Stimulated activated CD8-positive, alpha-beta memory T cell treated with anti-CD3 and anti-CD28 coated beads, Interleukin-12 subunit alpha, Interleukin-12 subunit beta, amount 100 ng/mL, for 24 hours (primary cell): Measurements from ENCODE around the gene SPOP.
"Not testable (repeated sequence)": the region's sequence is repeated elsewhere in the genome, so short reads cannot be mapped to it uniquely, and the experiment has no call there.

Experiments
- DNase-seq: peaks from one replicate; pipeline ENCODE4 v3.0.0-alpha.2; 2020; ENCODE audit errors: extremely low read depth

The SPOP gene

DNA sequence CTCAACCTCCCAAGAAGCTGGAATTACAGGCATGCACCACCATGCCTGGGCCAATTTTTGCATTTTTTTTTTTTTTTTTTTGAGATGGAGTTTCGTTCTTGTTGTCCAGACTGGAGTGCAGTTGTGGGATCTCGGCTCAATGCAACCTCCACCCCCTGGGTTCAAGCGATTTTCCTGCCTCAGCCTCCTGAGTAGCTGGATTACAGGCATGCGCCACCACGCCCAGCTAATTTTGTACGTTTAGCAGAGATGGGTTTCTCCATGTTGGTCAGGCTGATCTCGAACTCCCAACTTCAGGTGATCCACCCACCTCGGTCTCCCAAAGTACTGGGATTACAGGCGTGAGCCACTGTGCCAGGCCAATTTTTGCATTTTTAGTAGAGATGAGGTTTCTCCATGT lies 127.1 kb downstream of the SPOP start:
- DNase-seq = not testable (repeated sequence)

DNA sequence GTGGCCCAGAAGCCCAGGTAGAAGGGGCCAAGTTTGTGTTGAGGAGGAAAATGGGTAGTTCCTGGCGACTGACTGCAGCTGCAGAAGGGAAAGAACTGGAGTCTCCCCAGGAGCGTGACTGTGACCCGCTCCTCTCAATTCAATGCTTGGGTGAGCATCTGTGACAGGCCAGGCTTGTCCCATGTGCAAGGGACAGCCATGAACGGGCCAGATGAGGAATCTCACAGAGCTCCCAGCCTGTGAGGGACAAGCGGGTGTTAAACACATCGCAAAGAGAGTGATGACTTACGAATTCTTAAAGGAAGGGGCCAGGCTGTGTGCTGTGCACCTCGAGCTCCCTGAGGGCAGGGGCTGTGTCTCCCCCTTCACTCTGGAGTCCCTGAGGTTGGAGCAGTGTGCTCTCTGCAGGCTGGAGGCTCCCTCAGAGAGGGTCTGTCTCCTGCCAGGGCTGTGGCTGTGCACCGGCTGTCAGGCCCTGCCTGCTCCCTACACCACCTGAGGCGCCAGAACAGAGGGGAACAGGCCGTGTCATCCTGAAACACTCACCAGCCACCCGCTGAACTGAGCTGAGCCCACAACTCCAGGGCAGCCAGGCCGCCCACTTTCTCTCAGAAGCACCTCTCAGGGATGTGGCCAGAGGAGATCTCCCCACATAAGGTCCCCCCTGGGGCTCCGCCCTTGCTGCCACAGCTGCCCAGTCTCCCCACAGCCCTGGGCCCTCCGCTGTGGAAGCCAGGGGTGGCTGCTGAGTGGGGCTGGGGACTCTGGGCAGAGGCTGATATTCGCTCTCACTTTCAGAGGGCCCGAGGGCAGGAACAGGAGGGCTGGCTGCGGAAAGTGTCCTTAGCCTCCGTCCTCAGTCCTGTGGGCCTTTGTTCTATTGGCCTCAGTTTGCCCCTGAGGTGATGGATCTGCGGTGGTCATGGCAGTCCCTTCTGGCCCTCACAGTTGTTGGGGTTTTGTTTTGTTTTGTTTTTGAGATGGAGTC lies 127.9 kb downstream of the SPOP start:
- no peak for DNase-seq

DNA sequence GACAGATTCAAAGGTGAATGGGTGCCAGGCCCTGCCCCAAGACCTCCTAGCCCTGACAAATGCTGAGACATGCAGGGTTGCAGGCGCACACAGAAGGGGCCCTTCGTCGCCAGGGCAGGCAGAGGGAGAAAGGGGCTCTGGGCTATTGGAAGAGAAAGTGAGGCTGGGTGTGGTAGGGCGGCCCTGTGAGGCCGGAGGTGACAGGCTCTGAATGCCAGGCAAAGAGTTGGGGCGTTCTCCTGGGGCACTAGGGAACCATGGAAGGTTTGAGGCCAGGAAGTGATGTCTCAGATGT lies 128.6 kb downstream of the SPOP start:
- DNase-seq = no peak
